Lung microvascular endothelial cell (primary cell): Measurements from ENCODE around the gene NACC1. TPM values are rescaled to one million over a fixed set of nuclear protein-coding genes. Genes with fewer than 3 reads are reported as not detected.

Experiments used
- DNase-seq, 2 donors: peaks; one replicate each; pipeline versions ENCODE4 v3.0.0 to v3.0.0-alpha.2; 2010; ENCODE audit warnings: low read depth in 2 of 2
- total RNA-seq: library from RNA; depleted of rRNA; stranded (reverse); fragments of >200 nt; gene quantifications from 2 replicates; pipeline ENCODE4 v1.2.1, GENCODE V29; 2014

Gene NACC1
- total RNA-seq, 1 donor from 2014 or later: 34.1 TPM

GRCh38 chr19:13118424-13119193, 545 bp downstream of the NACC1 start:
- DNase-seq: peak in 1 of 2 donors; percentile 55

- no peak for DNase-seq
These were observed 1.6 kb downstream of the NACC1 start for GRCh38 chr19:13119627-13120026.

GRCh38 chr19:13120031-13120430, 2.0 kb downstream of the NACC1 start:
- no peak for DNase-seq

- peak in 1 of 2 donors; percentile 36 for DNase-seq
These were observed 2.8 kb downstream of the NACC1 start for GRCh38 chr19:13120817-13121216.

- DNase-seq: no peak
These were observed 3.6 kb downstream of the NACC1 start for GRCh38 chr19:13121551-13122274.

GRCh38 chr19:13122275-13122878, 4.3 kb downstream of the NACC1 start:
- DNase-seq: no peak

- DNase-seq: no peak
These were observed 5.2 kb downstream of the NACC1 start for GRCh38 chr19:13122980-13123957.

- no peak for DNase-seq
These were observed 9.0 kb downstream of the NACC1 start for GRCh38 chr19:13127051-13127450.

- no peak for DNase-seq
These were observed 9.9 kb downstream of the NACC1 start for GRCh38 chr19:13127811-13128575.

GRCh38 chr19:13128583-13128982, 10.5 kb downstream of the NACC1 start:
- no peak for DNase-seq

GRCh38 chr19:13129384-13129783, 11.3 kb downstream of the NACC1 start:
- DNase-seq: no peak

GRCh38 chr19:13130886-13131490, 12.9 kb downstream of the NACC1 start:
- no peak for DNase-seq

GRCh38 chr19:13132471-13133180, 14.6 kb downstream of the NACC1 start:
- DNase-seq: peak in 1 of 2 donors; percentile 65

- peak; percentile 59 to 94 for DNase-seq
These were observed 15.3 kb downstream of the NACC1 start for GRCh38 chr19:13133241-13133870.

- DNase-seq: no peak
These were observed 16.6 kb downstream of the NACC1 start for GRCh38 chr19:13134626-13135025.

- DNase-seq: no peak
These were observed 17.3 kb downstream of the NACC1 start for GRCh38 chr19:13135068-13136062.

- DNase-seq: no peak
These were observed 19.3 kb downstream of the NACC1 start for GRCh38 chr19:13137290-13137794.
